ENCODE data around the gene C1QTNF6. TPM values are rescaled to one million over a fixed set of nuclear protein-coding genes. Genes with fewer than 3 reads are reported as not detected.

C1QTNF6 gene
- total and polyA plus RNA-seq, 2 of the 8 experiments (the other 6 are each of a cell fraction or from before 2014, with no cell fraction given), result 3.1 to 6.5 TPM

GRCh38 chr22:37175414-37176281 is 12.4 kb downstream of the C1QTNF6 start:
- ChIA-PET POLR2A (ENCODE audit: partially characterized antibody) (no interaction called here), CTCF (ENCODE audit: partially characterized antibody) (interaction anchor here (0.6 to 4.5 kb wide), 7 partner anchors 10 to 50 kb away, joined by 3 to 25 read pairs (median 6); no protein-coding TSS in a partner anchor)
- Histone ChIP-seq H2AK5ac (ENCODE audit: low read depth, low read length) (0 out of 2 replicates have a peak overlapping the region, but pooled peaks have one; percentile 20), H4K5ac (ENCODE audit: insufficient read length, low read depth, low read length) (no peak overlapping the region), H3K4me3 (ENCODE audit: extremely low read depth in 1 of 4, insufficient read depth in 2 of 4, low read depth in 3 of 4, low read length in 4 of 4) (no peak overlapping the region), H3K4me1 (replicated peaks in 1 of 4; ENCODE audit: control insufficient read depth in 3 of 4, insufficient read depth in 4 of 4, low read length in 3 of 4) (peaks cover 0 to 4% (median 1%) of the 10 kb centered on the region in 4 experiments; a peak in 3 of 7 replicates), H3K14ac (ENCODE audit: insufficient read length) (no peak overlapping the region), H3K18ac (ENCODE audit: extremely low read depth, low read length) (no peak overlapping the region; the same call in 1 of the 2 replicates), H3K56ac (replicated peaks; ENCODE audit: insufficient read length, low read depth, low read length) (no peak overlapping the region), H2BK5ac (ENCODE audit: low read depth, low read length) (no peak overlapping the region), H3K27me3 (replicated peaks in 1 of 4; ENCODE audit: control insufficient read depth in 3 of 4, extremely low read depth in 1 of 4, insufficient read depth in 3 of 4, low read length in 3 of 4) (no peaks in the 10 kb centered on the region; a peak in 2 of 7 replicates), H3K4ac (replicated peaks; ENCODE audit: insufficient read length, low read depth, low read length) (no peak overlapping the region), H3K36me3 (ENCODE audit: control insufficient read depth in 2 of 4, insufficient read depth in 4 of 4, low read length in 3 of 4) (no peaks in the 10 kb centered on the region), H4K8ac (ENCODE audit: extremely low read depth, insufficient read depth, low read length) (no peak overlapping the region; the same call in 1 of the 2 replicates), H3K9ac (replicated peaks in 1 of 4; ENCODE audit: extremely low read depth in 1 of 4, low read depth in 3 of 4, low read length in 3 of 4) (no peak overlapping the region), H4K91ac (replicated peaks; ENCODE audit: insufficient read length, low read length) (no peak overlapping the region), H2AFZ (ENCODE audit: low read length) (no peak overlapping the region), H3K4me2 (ENCODE audit: insufficient read depth in 1 of 2, low read depth in 2 of 2, low read length in 2 of 2) (no peak overlapping the region), H2BK120ac (replicated peaks; ENCODE audit: low read depth, low read length) (no peak overlapping the region), H3K23ac (ENCODE audit: insufficient read length) (no peak overlapping the region), H2BK15ac (ENCODE audit: low read length) (no peak overlapping the region), H4K20me1 (replicated peaks in 1 of 2; ENCODE audit: control insufficient read depth in 1 of 2, insufficient read depth in 2 of 2, low read length in 2 of 2) (no peaks in the 10 kb centered on the region), H2BK20ac (ENCODE audit: low read length) (no peak overlapping the region), H3K9me3 (ENCODE audit: insufficient read depth in 2 of 2, low read depth in 1 of 2, low read length in 1 of 2) (no peaks in the 10 kb centered on the region), H3K23me2 (ENCODE audit: low read depth, low read length) (no peaks in the 10 kb centered on the region), H3K79me1 (ENCODE audit: low read depth, low read length) (no peaks in the 10 kb centered on the region), H2BK12ac (ENCODE audit: low read depth, low read length) (0 out of 2 replicates have a peak overlapping the region, but pooled peaks have one; percentile 17), H3K79me2 (ENCODE audit: control insufficient read depth in 1 of 2, insufficient read depth in 2 of 2, low read length in 2 of 2) (no peaks in the 10 kb centered on the region), H3K27ac (ENCODE audit: low read depth, low read length) (no peak overlapping the region)
- 91% methylated on average over 14 of the region's 18 CpGs; no CpG with 5 or more reads in 1 of the 2 experiments for WGBS, 2 experiments (ENCODE audit: extremely low coverage in 1 of 2, insufficient coverage in 1 of 2, insufficient read length in 1 of 2, insufficient replicate concordance in 2 of 2, low coverage in 1 of 2, low lambda C conversion rate in 2 of 2, missing lambda C conversion rate in 1 of 2)
- no peak for DNase-seq (ENCODE audit: low read depth in 1 of 2, low spot score in 2 of 2)
- TF ChIP-seq POLR2AphosphoS5 (IDR thresholded peaks at IDR 0.05; ENCODE audit: low read depth, low read length) (no peak), SP1 (IDR thresholded peaks at IDR 0.05; ENCODE audit: low read depth, low read length) (no peak), PHF8 (conservative IDR thresholded peaks at IDR 0.05; ENCODE audit: low read depth, low read length) (no peak), CBX5 (IDR thresholded peaks at IDR 0.05; ENCODE audit: low read depth, low read length) (no peak)
- no peak for FAIRE-seq

Data from H1 (cell line).